GM23338 (cell line): ENCODE data around the gene LRMDA.

Experiments used
- CTCF ChIP-seq, 2 experiments: fragments of 200-600 bp in 1 of 2; sonication (generic) in 1 of 2; conservative IDR thresholded peaks; 2 replicates each; pipeline versions ENCODE4 v1.5.1 to v1.6.1; 2016 to 2017; ENCODE audit warnings: antibody characterized with exemption in 2 of 2, low read depth in 2 of 2, mild to moderate bottlenecking in 2 of 2, moderate library complexity in 1 of 2
- EZH2 ChIP-seq: fragments of 200-600 bp; sonication (generic); IDR thresholded peaks from one replicate; pipeline ENCODE4 v1.8.0; 2017; ENCODE audit warnings: antibody characterized with exemption, mild to moderate bottlenecking, low read depth; ENCODE audit not compliant: unreplicated experiment
- EZH2phosphoT487 ChIP-seq: fragments of 200-600 bp; sonication (generic); IDR thresholded peaks from one replicate; pipeline ENCODE4 v1.8.1; 2018; ENCODE audit warnings: antibody characterized with exemption; ENCODE audit not compliant: unreplicated experiment
- JUNB ChIP-seq: IDR thresholded peaks from one replicate; pipeline ENCODE4 v1.6.1; 2016; ENCODE audit warnings: antibody characterized with exemption; ENCODE audit not compliant: unreplicated experiment

DNA sequence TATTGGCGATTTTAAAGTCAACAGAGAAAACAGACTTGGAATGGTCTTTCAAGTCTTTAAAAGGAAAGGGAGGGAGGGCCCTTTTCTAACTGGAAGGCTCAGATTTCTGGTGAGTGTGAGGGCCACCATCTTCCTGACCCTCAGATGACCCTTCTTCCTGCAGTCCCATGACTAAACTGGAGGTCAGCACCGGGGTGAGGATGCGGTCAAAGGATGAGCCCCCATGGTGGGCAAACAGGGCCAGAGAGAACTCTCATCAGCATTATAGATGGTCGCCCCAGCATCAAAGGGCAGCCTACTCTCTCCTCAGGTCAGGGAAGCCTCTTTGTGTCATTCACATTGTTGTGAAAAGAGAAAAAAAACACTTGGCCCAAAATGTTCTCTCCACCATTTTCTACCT, 219.2 kb downstream of the LRMDA start:
- TF ChIP-seq EZH2 (no peak), JUNB (no peak), EZH2phosphoT487 (no peak), CTCF (conservative IDR thresholded peaks at IDR 0.05; ENCODE audit: low read depth in 2 of 2) (no peak)
